Astrocyte (in vitro differentiated cells and primary cell): ENCODE results near the gene PTCD2. TPM values are rescaled to one million over a fixed set of nuclear protein-coding genes. Genes with fewer than 3 reads are reported as not detected.

Experiments
- DNase-seq: peaks from one replicate; pipeline ENCODE4 v3.0.0-alpha.2; 2010; ENCODE audit warnings: low read depth
- FAIRE-seq: peaks from 2 replicates; lab custom pipeline; 2011; peaks lifted over from hg19 to GRCh38; lab: Jason Lieb, UNC
- H2AFZ ChIP-seq: 2 replicates; pipeline ENCODE4 v1.6.0; 2012; ENCODE audit warnings: low read depth, low read length, inconsistent platforms
- H3K27ac ChIP-seq: 2 replicates; pipeline ENCODE4 v1.5.1; 2011; ENCODE audit warnings: low read depth, low read length, inconsistent platforms
- H3K27me3 ChIP-seq: 2 replicates; pipeline ENCODE4 v1.6.0; 2011; ENCODE audit warnings: low read length, inconsistent platforms; ENCODE audit not compliant: insufficient read depth
- H3K36me3 ChIP-seq: 2 replicates; pipeline ENCODE4 v1.5.1; 2011; ENCODE audit warnings: low read length, inconsistent platforms; ENCODE audit not compliant: insufficient read depth
- H3K4me1 ChIP-seq: 2 replicates; pipeline ENCODE4 v1.5.1; 2011; ENCODE audit warnings: low read length, inconsistent platforms; ENCODE audit not compliant: insufficient read depth
- H3K4me2 ChIP-seq: 2 replicates; pipeline ENCODE4 v1.6.0; 2012; ENCODE audit warnings: low read length, inconsistent platforms
- H3K4me3 ChIP-seq: 2 replicates; pipeline ENCODE4 v1.5.1; 2011; ENCODE audit warnings: low read depth, mild to moderate bottlenecking, low read length, inconsistent platforms; ENCODE audit not compliant: insufficient read depth
- H3K79me2 ChIP-seq: 2 replicates; pipeline ENCODE4 v1.6.0; 2012; ENCODE audit warnings: mild to moderate bottlenecking, low read length, inconsistent platforms; ENCODE audit not compliant: insufficient read depth
- H3K9ac ChIP-seq: 2 replicates; pipeline ENCODE4 v1.6.0; 2012; ENCODE audit warnings: mild to moderate bottlenecking, low read length, inconsistent platforms
- H3K9me3 ChIP-seq: 2 replicates; pipeline ENCODE4 v1.5.1; 2012; ENCODE audit warnings: low read depth, mild to moderate bottlenecking, low read length, inconsistent platforms; ENCODE audit not compliant: insufficient read depth
- H4K20me1 ChIP-seq: 2 replicates; pipeline ENCODE4 v1.6.0; 2012; ENCODE audit warnings: low read length, inconsistent platforms; ENCODE audit not compliant: insufficient read depth
- H3K27ac Mint-ChIP-seq: one replicate; pipeline ENCODE4 v1.8.0; 2021; ENCODE audit warnings: mild to moderate bottlenecking, mixed read lengths; ENCODE audit not compliant: unreplicated experiment
- H3K27me3 Mint-ChIP-seq: one replicate; pipeline ENCODE4 v1.8.0; 2021; ENCODE audit warnings: low read depth, mixed read lengths; ENCODE audit not compliant: unreplicated experiment
- H3K36me3 Mint-ChIP-seq: one replicate; pipeline ENCODE4 v1.8.0; 2021; ENCODE audit warnings: low read depth, mixed read lengths; ENCODE audit not compliant: unreplicated experiment
- H3K4me1 Mint-ChIP-seq: one replicate; pipeline ENCODE4 v1.8.0; 2021; ENCODE audit warnings: low read depth, mixed read lengths; ENCODE audit not compliant: unreplicated experiment
- H3K4me3 Mint-ChIP-seq: one replicate; pipeline ENCODE4 v1.8.0; 2021; ENCODE audit warnings: mild to moderate bottlenecking, moderate library complexity, mixed read lengths; ENCODE audit not compliant: unreplicated experiment
- H3K9me3 Mint-ChIP-seq: one replicate; pipeline ENCODE4 v1.8.0; 2021; ENCODE audit warnings: mild to moderate bottlenecking, mixed read lengths; ENCODE audit not compliant: unreplicated experiment
- EZH2 ChIP-seq: IDR thresholded peaks from 2 replicates; pipeline ENCODE4 v1.6.1; 2012; ENCODE audit warnings: mild to moderate bottlenecking, low read length, inconsistent platforms; ENCODE audit not compliant: insufficient read depth
- total RNA-seq: library from RNA; stranded (reverse); gene quantifications from 2 replicates; pipeline ENCODE4 v1.2.1, GENCODE V29; 2021
- TF ChIP-seq, protein P1 (sequence below): IDR thresholded peaks from 2 replicates; pipeline ENCODE4 v1.5.1; 2011; ENCODE audit warnings: low read depth, mild to moderate bottlenecking, inconsistent platforms, low read length, moderate library complexity; ENCODE audit not compliant: insufficient read depth

Gene PTCD2
- total RNA-seq, 1 donor from 2014 or later, result 11.4 TPM

DNA sequence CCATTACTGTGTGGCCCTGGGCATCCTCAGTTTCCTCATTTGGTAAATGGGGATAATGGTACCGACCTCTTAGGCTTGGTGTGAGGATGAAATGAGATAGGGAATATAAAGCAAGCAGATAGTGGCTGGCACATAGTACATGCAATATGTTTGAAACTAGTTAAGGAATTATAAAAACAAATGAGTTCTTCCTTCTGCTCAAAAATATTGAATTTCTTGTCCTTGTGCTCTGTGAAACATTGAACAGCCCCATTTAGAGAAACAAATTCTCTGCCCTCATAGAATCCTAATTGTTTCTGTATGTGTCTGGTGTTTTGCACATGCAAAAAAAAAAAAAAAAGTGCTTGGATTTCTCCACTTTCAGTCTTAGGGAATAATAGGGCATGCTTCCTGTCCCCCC is 39.7 kb downstream of the PTCD2 start:
- Histone ChIP-seq H3K36me3 (peaks cover 8% of the 10 kb centered on the region), H3K4me1 (peaks cover 12% of the 10 kb centered on the region), H3K79me2 (no peaks in the 10 kb centered on the region), H3K27ac (no peak overlapping the region), H3K4me3 (no peak overlapping the region), H3K9ac (no peak overlapping the region), H2AFZ (no peak overlapping the region), H3K4me2 (no peak overlapping the region), H3K27me3 (no peaks in the 10 kb centered on the region), H3K9me3 (no peaks in the 10 kb centered on the region), H4K20me1 (no peaks in the 10 kb centered on the region)
- Mint-ChIP-seq H3K4me1 (peaks cover 25% of the 10 kb centered on the region), H3K27ac (no peak overlapping the region), H3K27me3 (no peaks in the 10 kb centered on the region), H3K9me3 (peaks cover 2% of the 10 kb centered on the region), H3K36me3 (peaks cover 18% of the 10 kb centered on the region), H3K4me3 (no peak overlapping the region)
- TF ChIP-seq EZH2, result no peak
- TF ChIP-seq, protein P1, sequence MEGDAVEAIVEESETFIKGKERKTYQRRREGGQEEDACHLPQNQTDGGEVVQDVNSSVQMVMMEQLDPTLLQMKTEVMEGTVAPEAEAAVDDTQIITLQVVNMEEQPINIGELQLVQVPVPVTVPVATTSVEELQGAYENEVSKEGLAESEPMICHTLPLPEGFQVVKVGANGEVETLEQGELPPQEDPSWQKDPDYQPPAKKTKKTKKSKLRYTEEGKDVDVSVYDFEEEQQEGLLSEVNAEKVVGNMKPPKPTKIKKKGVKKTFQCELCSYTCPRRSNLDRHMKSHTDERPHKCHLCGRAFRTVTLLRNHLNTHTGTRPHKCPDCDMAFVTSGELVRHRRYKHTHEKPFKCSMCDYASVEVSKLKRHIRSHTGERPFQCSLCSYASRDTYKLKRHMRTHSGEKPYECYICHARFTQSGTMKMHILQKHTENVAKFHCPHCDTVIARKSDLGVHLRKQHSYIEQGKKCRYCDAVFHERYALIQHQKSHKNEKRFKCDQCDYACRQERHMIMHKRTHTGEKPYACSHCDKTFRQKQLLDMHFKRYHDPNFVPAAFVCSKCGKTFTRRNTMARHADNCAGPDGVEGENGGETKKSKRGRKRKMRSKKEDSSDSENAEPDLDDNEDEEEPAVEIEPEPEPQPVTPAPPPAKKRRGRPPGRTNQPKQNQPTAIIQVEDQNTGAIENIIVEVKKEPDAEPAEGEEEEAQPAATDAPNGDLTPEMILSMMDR, result no peak
- DNase-seq (no peak), FAIRE-seq (no peak)

DNA sequence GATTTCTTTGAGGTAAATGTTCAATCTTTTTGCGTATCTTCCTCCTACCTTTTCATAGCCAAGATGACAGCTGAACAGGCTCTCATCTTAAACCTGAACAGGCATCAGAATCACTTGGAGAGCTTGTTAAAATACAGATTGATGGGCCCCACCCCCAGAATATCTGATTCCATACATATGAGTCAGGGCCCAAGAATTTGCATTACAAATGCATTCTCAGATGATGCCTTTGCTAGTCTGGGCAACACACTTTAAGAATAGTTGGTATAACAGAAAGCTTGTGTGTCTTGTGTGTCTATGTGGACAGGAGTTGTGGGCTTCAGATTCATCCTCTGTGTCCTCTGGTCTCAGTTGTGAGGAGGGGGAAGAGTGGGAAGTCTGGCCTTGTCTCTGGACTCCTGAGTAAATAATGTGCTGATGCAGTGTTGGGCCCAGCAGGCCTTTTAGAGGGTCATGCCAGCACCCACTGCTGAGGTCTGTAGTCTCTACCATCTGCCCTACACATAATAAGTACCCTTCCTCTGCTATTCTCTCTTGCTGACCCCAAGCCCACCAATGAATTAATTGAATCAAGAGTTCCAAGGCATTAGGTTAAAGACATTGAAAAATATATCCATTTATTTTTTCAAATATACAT is 43.1 kb downstream of the PTCD2 start:
- no peaks in the 10 kb centered on the region for H3K27me3 Mint-ChIP-seq
- H3K36me3 Mint-ChIP-seq, result peaks cover 18% of the 10 kb centered on the region
- TF ChIP-seq, protein P1, result no peak
- TF ChIP-seq EZH2, result no peak
- H3K4me1 Mint-ChIP-seq, result peaks cover 39% of the 10 kb centered on the region
- peaks cover 8% of the 10 kb centered on the region for H3K36me3 ChIP-seq
- H4K20me1 ChIP-seq, result no peaks in the 10 kb centered on the region
- DNase-seq (peak; percentile 86), FAIRE-seq (peak; percentile 88)
- H3K27me3 ChIP-seq, result no peaks in the 10 kb centered on the region
- H3K9me3 Mint-ChIP-seq, result peaks cover 2% of the 10 kb centered on the region
- H3K9ac ChIP-seq, result peak overlapping the region; percentile 56
- no peak overlapping the region for H3K4me3 Mint-ChIP-seq
- H3K4me3 ChIP-seq, result peak overlapping the region; percentile 15
- no peaks in the 10 kb centered on the region for H3K79me2 ChIP-seq
- H3K27ac ChIP-seq, result peak overlapping the region; percentile 93
- peak overlapping the region; percentile 99 for H3K27ac Mint-ChIP-seq
- peak overlapping the region; percentile 69 for H3K4me2 ChIP-seq
- peaks cover 21% of the 10 kb centered on the region for H3K4me1 ChIP-seq
- no peaks in the 10 kb centered on the region for H3K9me3 ChIP-seq
- H2AFZ ChIP-seq, result peak overlapping the region; percentile 40

DNA sequence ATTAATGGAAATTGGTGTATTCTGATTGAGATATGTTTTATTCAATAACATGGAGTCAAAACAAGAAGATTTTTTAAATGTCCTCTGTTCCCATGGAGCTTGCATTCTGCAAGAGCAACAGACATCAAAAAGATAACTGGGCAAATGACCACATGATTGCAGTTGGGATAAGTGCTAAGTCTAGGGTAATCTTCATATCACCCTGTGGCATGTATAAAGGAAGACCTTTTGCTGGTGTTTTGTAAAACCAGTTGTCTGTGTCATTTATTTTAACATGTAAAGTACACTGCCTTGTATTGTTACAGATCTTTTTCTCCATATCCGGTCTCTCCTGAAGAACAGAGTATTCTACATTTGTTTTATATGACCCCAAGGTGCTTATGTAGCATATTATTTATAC is 44.0 kb downstream of the PTCD2 start:
- Mint-ChIP-seq H3K27me3 (no peaks in the 10 kb centered on the region), H3K4me3 (no peak overlapping the region), H3K36me3 (peaks cover 13% of the 10 kb centered on the region), H3K4me1 (peaks cover 46% of the 10 kb centered on the region), H3K9me3 (peaks cover 2% of the 10 kb centered on the region), H3K27ac (peak overlapping the region; percentile 69)
- H3K4me2 ChIP-seq, result no peak overlapping the region
- TF ChIP-seq, protein P1, result no peak
- no peak for TF ChIP-seq EZH2
- H3K9ac ChIP-seq, result no peak overlapping the region
- H3K9me3 ChIP-seq, result no peaks in the 10 kb centered on the region
- H3K36me3 ChIP-seq, result peaks cover 6% of the 10 kb centered on the region
- H3K79me2 ChIP-seq, result no peaks in the 10 kb centered on the region
- no peak for DNase-seq
- no peaks in the 10 kb centered on the region for H3K27me3 ChIP-seq
- H4K20me1 ChIP-seq, result no peaks in the 10 kb centered on the region
- H3K4me3 ChIP-seq, result no peak overlapping the region
- no peak for FAIRE-seq
- no peak overlapping the region for H3K27ac ChIP-seq
- H3K4me1 ChIP-seq, result peaks cover 21% of the 10 kb centered on the region
- no peak overlapping the region for H2AFZ ChIP-seq
